ENCODE measurements around the gene MYH4.

Gene MYH4

GRCh38 chr17:10469459-10469858, at the start of gene MYH4:
Gene MYH4 (minus strand): TSS chr17:10469559. CDS start chr17:10466745, 2,814 bp downstream.
- no peak within 1 kb of the TSS for H3K4me3 ChIP-seq (ENCODE audit: low read depth, low read length)
- DNase-seq (ENCODE audit: low read depth), result no peak

- H3K4me3 ChIP-seq (ENCODE audit: low read depth, low read length), result no peak within 1 kb of the TSS
- no peak for DNase-seq (ENCODE audit: low read depth)
Measured at GRCh38 chr17:10518271-10519037, 49.1 kb upstream of the MYH4 start, which contains the start of gene MYH1. Gene MYH1 (minus strand): TSS chr17:10518542. CDS start chr17:10516642, 1,900 bp downstream.

GRCh38 chr17:10516638-10517037, 47.3 kb upstream of the MYH4 start:
- no peak for DNase-seq (ENCODE audit: low read depth)
- H3K4me3 ChIP-seq (ENCODE audit: low read depth, low read length), result no peak overlapping the region

GRCh38 chr17:10516065-10516464, 46.7 kb upstream of the MYH4 start:
- DNase-seq (ENCODE audit: low read depth), result no peak
- H3K4me3 ChIP-seq (ENCODE audit: low read depth, low read length), result no peak overlapping the region

GRCh38 chr17:10513299-10514067, 44.1 kb upstream of the MYH4 start:
- DNase-seq (ENCODE audit: low read depth), result peak; percentile 5
- H3K4me3 ChIP-seq (ENCODE audit: low read depth, low read length), result no peak overlapping the region

- DNase-seq (ENCODE audit: low read depth), result no peak
Measured at GRCh38 chr17:10512856-10513255, 43.5 kb upstream of the MYH4 start.

GRCh38 chr17:10499950-10500349, 30.6 kb upstream of the MYH4 start:
- no peak for DNase-seq (ENCODE audit: low read depth)
- no peak overlapping the region for H3K4me3 ChIP-seq (ENCODE audit: low read depth, low read length)

More at GRCh38 chr17:10512856-10513255, 43.5 kb upstream of the MYH4 start:
- no peak overlapping the region for H3K4me3 ChIP-seq (ENCODE audit: low read depth, low read length)

GRCh38 chr17:10492004-10492403, 22.6 kb upstream of the MYH4 start:
- no peak for DNase-seq (ENCODE audit: low read depth)

GRCh38 chr17:10482252-10482651, 12.9 kb upstream of the MYH4 start:
- DNase-seq (ENCODE audit: low read depth), result no peak

More at GRCh38 chr17:10492004-10492403, 22.6 kb upstream of the MYH4 start:
- no peak overlapping the region for H3K4me3 ChIP-seq (ENCODE audit: low read depth, low read length)

GRCh38 chr17:10477701-10478100, 8.3 kb upstream of the MYH4 start:
- no peak for DNase-seq (ENCODE audit: low read depth)
- no peak overlapping the region for H3K4me3 ChIP-seq (ENCODE audit: low read depth, low read length)

More at GRCh38 chr17:10482252-10482651, 12.9 kb upstream of the MYH4 start:
- H3K4me3 ChIP-seq (ENCODE audit: low read depth, low read length), result no peak overlapping the region

GRCh38 chr17:10474536-10474935, 5.2 kb upstream of the MYH4 start:
- no peak for DNase-seq (ENCODE audit: low read depth)
- no peak overlapping the region for H3K4me3 ChIP-seq (ENCODE audit: low read depth, low read length)

- no peak overlapping the region for H3K4me3 ChIP-seq (ENCODE audit: low read depth, low read length)
- DNase-seq (ENCODE audit: low read depth), result peak; percentile 0
Measured at GRCh38 chr17:10471858-10472257, 2.5 kb upstream of the MYH4 start.

- DNase-seq (ENCODE audit: low read depth), result no peak
- H3K4me3 ChIP-seq (ENCODE audit: low read depth, low read length), result no peak overlapping the region
Measured at GRCh38 chr17:10463402-10463801, 6.0 kb downstream of the MYH4 start.

- no peak overlapping the region for H3K4me3 ChIP-seq (ENCODE audit: low read depth, low read length)
- no peak for DNase-seq (ENCODE audit: low read depth)
Measured at GRCh38 chr17:10460062-10460461, 9.3 kb downstream of the MYH4 start.

GRCh38 chr17:10458701-10459100, 10.7 kb downstream of the MYH4 start:
- DNase-seq (ENCODE audit: low read depth), result no peak
- no peak overlapping the region for H3K4me3 ChIP-seq (ENCODE audit: low read depth, low read length)

GRCh38 chr17:10457952-10458351, 11.4 kb downstream of the MYH4 start:
- no peak overlapping the region for H3K4me3 ChIP-seq (ENCODE audit: low read depth, low read length)
- no peak for DNase-seq (ENCODE audit: low read depth)

- DNase-seq (ENCODE audit: low read depth), result no peak
- H3K4me3 ChIP-seq (ENCODE audit: low read depth, low read length), result no peak overlapping the region
Measured at GRCh38 chr17:10447026-10447931, 22.1 kb downstream of the MYH4 start.

- DNase-seq (ENCODE audit: low read depth), result no peak
- H3K4me3 ChIP-seq (ENCODE audit: low read depth, low read length), result no peak overlapping the region
Measured at GRCh38 chr17:10439816-10440215, 29.5 kb downstream of the MYH4 start.

GRCh38 chr17:10435096-10435495, 34.3 kb downstream of the MYH4 start:
- no peak for DNase-seq (ENCODE audit: low read depth)
- no peak overlapping the region for H3K4me3 ChIP-seq (ENCODE audit: low read depth, low read length)

All from skeletal muscle cell (primary cell).